HG02798 (cell line): ENCODE measurements around the gene TM9SF4.

ENCODE experiments used
- ATAC-seq: cut with Tn5 transposase; IDR thresholded peaks from one replicate; pipeline ENCODE4 v1.9.1; 2021; ENCODE audit warnings: mild to moderate bottlenecking; ENCODE audit not compliant: unreplicated experiment, poor library complexity

TM9SF4 gene

GRCh38 chr20:32126919-32127318 lies 17.4 kb downstream of the TM9SF4 start:
- ATAC-seq: no peak

- ATAC-seq: no peak
Observed at GRCh38 chr20:32127347-32127746, 17.8 kb downstream of the TM9SF4 start.

- no peak for ATAC-seq
Observed at GRCh38 chr20:32128167-32128566, 18.7 kb downstream of the TM9SF4 start.

- ATAC-seq: no peak
Observed at GRCh38 chr20:32129863-32130262, 20.3 kb downstream of the TM9SF4 start.

GRCh38 chr20:32130352-32130751 lies 20.8 kb downstream of the TM9SF4 start:
- ATAC-seq: no peak

- ATAC-seq: no peak
Observed at GRCh38 chr20:32130965-32131364, 21.5 kb downstream of the TM9SF4 start.

- peak; percentile 93 for ATAC-seq
Observed at GRCh38 chr20:32132911-32133549, 23.5 kb downstream of the TM9SF4 start.

GRCh38 chr20:32134026-32134425 lies 24.5 kb downstream of the TM9SF4 start:
- no peak for ATAC-seq

GRCh38 chr20:32135983-32136515 lies 26.5 kb downstream of the TM9SF4 start:
- no peak for ATAC-seq

- ATAC-seq: no peak
Observed at GRCh38 chr20:32138921-32139320, 29.4 kb downstream of the TM9SF4 start.

GRCh38 chr20:32139947-32140346 lies 30.4 kb downstream of the TM9SF4 start:
- ATAC-seq: no peak

- no peak for ATAC-seq
Observed at GRCh38 chr20:32140603-32141002, 31.1 kb downstream of the TM9SF4 start.

GRCh38 chr20:32141465-32141980 lies 32.0 kb downstream of the TM9SF4 start:
- ATAC-seq: no peak

- ATAC-seq: no peak
Observed at GRCh38 chr20:32142088-32142487, 32.6 kb downstream of the TM9SF4 start.

- ATAC-seq: no peak
Observed at GRCh38 chr20:32142991-32143390, 33.5 kb downstream of the TM9SF4 start.

- no peak for ATAC-seq
Observed at GRCh38 chr20:32144898-32145662, 35.6 kb downstream of the TM9SF4 start.

- no peak for ATAC-seq
Observed at GRCh38 chr20:32149566-32150170, 40.2 kb downstream of the TM9SF4 start.

GRCh38 chr20:32150291-32150848 lies 40.9 kb downstream of the TM9SF4 start:
- no peak for ATAC-seq

GRCh38 chr20:32152421-32153155 lies 43.1 kb downstream of the TM9SF4 start:
- ATAC-seq: no peak

- no peak for ATAC-seq
Observed at GRCh38 chr20:32153156-32153665, 43.7 kb downstream of the TM9SF4 start.
